Right forelimb (tissue), 1 donor: Measurements from ENCODE around the gene PDE2A.

Experiments
- DNase-seq: peaks from one replicate; pipeline ENCODE4 v3.0.0-alpha.2; 2018

PDE2A gene

GRCh38 chr11:72534371-72535193 lies 139.6 kb downstream of the PDE2A start:
- no peak for DNase-seq

- no peak for DNase-seq
Observed at GRCh38 chr11:72529068-72529467, 145.2 kb downstream of the PDE2A start.

- no peak for DNase-seq
Observed at GRCh38 chr11:72528121-72528520, 146.1 kb downstream of the PDE2A start.
